Skeletal muscle satellite cell (primary cell): ENCODE results near the gene NDRG2.

Experiments used
- H3K27me3 ChIP-seq: 2 replicates; pipeline ENCODE4 v1.7.0; 2013; ENCODE audit warnings: low read length; ENCODE audit not compliant: control insufficient read depth, insufficient read depth
- H3K36me3 ChIP-seq: 2 replicates; pipeline ENCODE4 v1.7.0; 2013; ENCODE audit warnings: mild to moderate bottlenecking, control low read depth, low read length; ENCODE audit not compliant: insufficient read depth
- H3K4me1 ChIP-seq: 2 replicates; pipeline ENCODE4 v1.7.0; 2013; ENCODE audit warnings: low read length; ENCODE audit not compliant: control insufficient read depth, insufficient read depth
- H3K4me2 ChIP-seq: 2 replicates; pipeline ENCODE4 v1.7.0; 2013; ENCODE audit warnings: mild to moderate bottlenecking, low read length
- H3K4me3 ChIP-seq: 2 replicates; pipeline ENCODE4 v1.7.0; 2013; ENCODE audit warnings: low read length
- H3K9ac ChIP-seq: 2 replicates; pipeline ENCODE4 v1.7.0; 2013; ENCODE audit warnings: mild to moderate bottlenecking, low read depth, low read length, moderate library complexity
- H3K9me3 ChIP-seq: replicated peaks from 2 replicates; pipeline ENCODE4 v1.7.0; 2013; ENCODE audit warnings: mild to moderate bottlenecking, control low read depth, low read length

The NDRG2 gene

GRCh38 chr14:21029917-21030316 lies 5.1 kb upstream of the NDRG2 start, which contains the start of gene TPPP2:
Gene TPPP2, plus strand, starts transcription at chr14:21030217. Its CDS starts 365 bp downstream, at chr14:21030582.
- no peak within 1 kb of the TSS for H3K4me2 ChIP-seq
- H3K27me3 ChIP-seq, result peaks cover 75% of the 10 kb centered on the region
- no peaks in the 10 kb centered on the region for H3K4me1 ChIP-seq
- H3K9me3 ChIP-seq, result no peaks in the 10 kb centered on the region
- no peaks in the 10 kb centered on the region for H3K36me3 ChIP-seq
- no peak within 1 kb of the TSS for H3K4me3 ChIP-seq
- no peak within 1 kb of the TSS for H3K9ac ChIP-seq

DNA sequence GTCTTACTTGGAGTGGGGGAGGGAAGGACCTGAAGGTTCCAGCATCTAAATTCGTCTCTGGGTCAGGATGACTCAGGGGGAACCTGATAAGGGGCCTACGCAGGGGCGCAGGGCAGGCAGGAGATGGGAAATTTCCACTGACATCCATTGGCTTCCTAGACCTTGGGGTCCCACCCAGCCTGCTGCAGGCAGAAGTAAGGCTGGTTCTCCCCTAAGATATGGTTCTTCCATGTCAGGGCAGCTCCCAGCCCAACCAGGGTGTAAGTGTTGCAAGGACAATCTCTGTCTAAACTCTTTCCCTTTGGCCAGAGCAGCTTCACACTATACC lies 2.1 kb upstream of the NDRG2 start:
- H3K27me3 ChIP-seq, result peaks cover 75% of the 10 kb centered on the region
- H3K9ac ChIP-seq, result no peak overlapping the region
- no peaks in the 10 kb centered on the region for H3K9me3 ChIP-seq
- no peak overlapping the region for H3K4me3 ChIP-seq
- H3K4me1 ChIP-seq, result no peaks in the 10 kb centered on the region
- H3K36me3 ChIP-seq, result no peaks in the 10 kb centered on the region
- H3K4me2 ChIP-seq, result no peak overlapping the region

GRCh38 chr14:21026274-21026987 lies 1.6 kb upstream of the NDRG2 start:
- Histone ChIP-seq H3K4me2 (no peak overlapping the region), H3K27me3 (peaks cover 75% of the 10 kb centered on the region), H3K9ac (no peak overlapping the region), H3K4me3 (no peak overlapping the region), H3K4me1 (no peaks in the 10 kb centered on the region), H3K36me3 (no peaks in the 10 kb centered on the region), H3K9me3 (no peaks in the 10 kb centered on the region)

GRCh38 chr14:21025371-21026273 lies 761 bp upstream of the NDRG2 start:
- H3K36me3 ChIP-seq, result no peaks in the 10 kb centered on the region
- peak overlapping the region; percentile 77 for H3K4me2 ChIP-seq
- no peak overlapping the region for H3K9ac ChIP-seq
- peaks cover 75% of the 10 kb centered on the region for H3K27me3 ChIP-seq
- no peaks in the 10 kb centered on the region for H3K4me1 ChIP-seq
- no peaks in the 10 kb centered on the region for H3K9me3 ChIP-seq
- H3K4me3 ChIP-seq, result peak overlapping the region; percentile 45

DNA sequence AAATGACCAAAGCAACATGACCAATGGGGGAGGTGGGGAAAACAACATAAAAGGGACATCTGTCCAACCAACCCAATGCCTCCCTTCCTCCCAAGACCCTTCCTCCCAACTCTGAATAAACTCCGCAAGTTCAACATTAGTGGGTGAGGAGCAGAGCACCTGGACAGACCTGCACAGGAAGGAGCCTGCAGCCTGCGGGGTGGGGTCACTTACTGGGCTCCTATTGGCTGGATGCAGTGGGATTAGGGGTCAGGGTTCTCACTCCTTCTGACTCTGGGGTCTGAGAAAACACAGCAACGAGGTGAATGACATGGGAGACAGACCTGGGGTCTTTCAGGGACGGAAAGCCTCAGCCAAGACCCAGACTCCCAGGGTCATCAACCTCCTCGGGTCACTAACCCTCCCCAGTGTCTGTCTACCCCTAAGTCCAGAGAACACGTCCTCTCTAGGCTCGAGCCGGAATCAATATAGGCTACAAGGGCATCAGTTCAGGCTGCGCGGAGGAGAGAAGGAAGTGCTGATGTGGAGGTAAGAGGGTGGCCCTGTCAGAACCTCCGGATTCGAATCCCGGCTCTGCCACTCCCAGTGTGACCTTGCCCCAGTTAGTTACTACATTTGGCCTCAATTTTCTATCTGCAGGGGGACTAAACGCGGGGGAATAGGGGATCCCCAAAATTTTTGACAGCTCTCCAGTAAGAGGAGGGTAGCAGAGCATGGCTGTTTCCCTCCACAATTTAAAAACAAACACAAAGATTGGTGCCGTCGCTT lies 860 bp downstream of the NDRG2 start:
- Histone ChIP-seq H3K9me3 (no peaks in the 10 kb centered on the region), H3K4me1 (no peaks in the 10 kb centered on the region), H3K27me3 (peaks cover 72% of the 10 kb centered on the region), H3K36me3 (no peaks in the 10 kb centered on the region), H3K4me2 (no peak overlapping the region), H3K4me3 (no peak overlapping the region), H3K9ac (no peak overlapping the region)

- peaks cover 74% of the 10 kb centered on the region for H3K27me3 ChIP-seq
- H3K4me2 ChIP-seq, result no peak overlapping the region
- no peaks in the 10 kb centered on the region for H3K9me3 ChIP-seq
- H3K36me3 ChIP-seq, result no peaks in the 10 kb centered on the region
- no peak overlapping the region for H3K9ac ChIP-seq
- no peaks in the 10 kb centered on the region for H3K4me1 ChIP-seq
- no peak overlapping the region for H3K4me3 ChIP-seq
Measured at GRCh38 chr14:21023174-21023573, 1.7 kb downstream of the NDRG2 start.

GRCh38 chr14:21022686-21023085 lies 2.2 kb downstream of the NDRG2 start:
- Histone ChIP-seq H3K4me1 (no peaks in the 10 kb centered on the region), H3K4me3 (no peak overlapping the region), H3K27me3 (peaks cover 74% of the 10 kb centered on the region), H3K9ac (no peak overlapping the region), H3K36me3 (no peaks in the 10 kb centered on the region), H3K9me3 (no peaks in the 10 kb centered on the region), H3K4me2 (no peak overlapping the region)

- Histone ChIP-seq H3K27me3 (peaks cover 66% of the 10 kb centered on the region), H3K4me2 (no peak overlapping the region), H3K36me3 (no peaks in the 10 kb centered on the region), H3K4me3 (no peak overlapping the region), H3K9ac (no peak overlapping the region), H3K9me3 (no peaks in the 10 kb centered on the region), H3K4me1 (no peaks in the 10 kb centered on the region)
Measured at GRCh38 chr14:21020977-21021545, 3.8 kb downstream of the NDRG2 start.

GRCh38 chr14:21019366-21019765 lies 5.5 kb downstream of the NDRG2 start:
- Histone ChIP-seq H3K4me2 (no peak overlapping the region), H3K4me3 (no peak overlapping the region), H3K4me1 (no peaks in the 10 kb centered on the region), H3K27me3 (peaks cover 53% of the 10 kb centered on the region), H3K9me3 (no peaks in the 10 kb centered on the region), H3K9ac (no peak overlapping the region), H3K36me3 (no peaks in the 10 kb centered on the region)

GRCh38 chr14:21018781-21019180 lies 6.1 kb downstream of the NDRG2 start:
- H3K9ac ChIP-seq, result no peak overlapping the region
- no peak overlapping the region for H3K4me2 ChIP-seq
- no peaks in the 10 kb centered on the region for H3K36me3 ChIP-seq
- no peaks in the 10 kb centered on the region for H3K9me3 ChIP-seq
- H3K4me3 ChIP-seq, result no peak overlapping the region
- no peaks in the 10 kb centered on the region for H3K4me1 ChIP-seq
- H3K27me3 ChIP-seq, result peaks cover 47% of the 10 kb centered on the region

DNA sequence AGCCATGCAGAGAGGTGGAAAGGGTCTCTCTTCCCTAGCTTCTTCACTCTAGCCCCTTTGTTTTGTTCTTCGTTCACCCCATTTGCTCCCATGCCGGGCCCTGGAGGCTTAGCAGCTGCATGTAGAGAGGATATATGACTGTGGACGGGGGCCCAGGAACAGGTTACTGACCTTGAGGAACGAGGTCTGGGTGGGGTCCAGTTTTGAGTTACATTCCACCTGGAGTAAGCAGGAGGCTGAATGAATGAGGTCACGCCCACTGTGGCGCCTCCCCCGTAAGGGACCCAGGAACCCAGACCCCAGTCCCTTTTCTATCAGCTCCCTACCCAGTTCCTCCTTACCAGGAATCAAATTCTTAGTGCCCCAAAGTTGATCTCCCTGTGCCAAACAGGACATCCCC lies 6.6 kb downstream of the NDRG2 start:
- no peak overlapping the region for H3K9ac ChIP-seq
- H3K27me3 ChIP-seq, result peaks cover 42% of the 10 kb centered on the region
- no peak overlapping the region for H3K4me3 ChIP-seq
- H3K4me1 ChIP-seq, result no peaks in the 10 kb centered on the region
- H3K9me3 ChIP-seq, result no peaks in the 10 kb centered on the region
- no peak overlapping the region for H3K4me2 ChIP-seq
- H3K36me3 ChIP-seq, result no peaks in the 10 kb centered on the region
